NCI-H510A (cell line): Measurements from ENCODE around the gene CYP46A1.
"Not testable (repeated sequence)": the region's sequence is repeated elsewhere in the genome, so short reads cannot be mapped to it uniquely, and the experiment has no call there.

Source experiments
- DNase-seq: peaks from one replicate; lab custom pipeline; 2025; lab: John Stamatoyannopoulos, UW

Gene CYP46A1

GRCh38 chr14:99657645-99658155, 26.4 kb upstream of the CYP46A1 start:
- DNase-seq: no peak

- DNase-seq: no peak
Observed at GRCh38 chr14:99658218-99658845, 25.8 kb upstream of the CYP46A1 start.

- DNase-seq: no peak
Observed at GRCh38 chr14:99659333-99659741, 24.8 kb upstream of the CYP46A1 start.

- DNase-seq: no peak
Observed at GRCh38 chr14:99660006-99660566, 24.0 kb upstream of the CYP46A1 start.

GRCh38 chr14:99660794-99661193, 23.3 kb upstream of the CYP46A1 start:
- no peak for DNase-seq

GRCh38 chr14:99661206-99661605, 22.9 kb upstream of the CYP46A1 start:
- DNase-seq: not testable (repeated sequence)

- DNase-seq: no peak
Observed at GRCh38 chr14:99662846-99663245, 21.3 kb upstream of the CYP46A1 start.

GRCh38 chr14:99663386-99664057, 20.6 kb upstream of the CYP46A1 start:
- no peak for DNase-seq

- no peak for DNase-seq
Observed at GRCh38 chr14:99664058-99664936, 19.8 kb upstream of the CYP46A1 start.

GRCh38 chr14:99664937-99665273, 19.2 kb upstream of the CYP46A1 start:
- DNase-seq: no peak

GRCh38 chr14:99666533-99666932, 17.6 kb upstream of the CYP46A1 start:
- DNase-seq: no peak

GRCh38 chr14:99667045-99667444, 17.1 kb upstream of the CYP46A1 start:
- DNase-seq: no peak

GRCh38 chr14:99667821-99668220, 16.3 kb upstream of the CYP46A1 start:
- DNase-seq: no peak

GRCh38 chr14:99668307-99669295, 15.5 kb upstream of the CYP46A1 start:
- no peak for DNase-seq

- DNase-seq: no peak
Observed at GRCh38 chr14:99670361-99671234, 13.5 kb upstream of the CYP46A1 start.

GRCh38 chr14:99671235-99672224, 12.6 kb upstream of the CYP46A1 start:
- no peak for DNase-seq

GRCh38 chr14:99672506-99673304, 11.4 kb upstream of the CYP46A1 start:
- no peak for DNase-seq
